ENCODE results near the gene MYL11.
"Not testable (repeated sequence)": the region's sequence is repeated elsewhere in the genome, so short reads cannot be mapped to it uniquely, and the experiment has no call there.

Gene MYL11, protein sequence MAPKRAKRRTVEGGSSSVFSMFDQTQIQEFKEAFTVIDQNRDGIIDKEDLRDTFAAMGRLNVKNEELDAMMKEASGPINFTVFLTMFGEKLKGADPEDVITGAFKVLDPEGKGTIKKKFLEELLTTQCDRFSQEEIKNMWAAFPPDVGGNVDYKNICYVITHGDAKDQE

DNA sequence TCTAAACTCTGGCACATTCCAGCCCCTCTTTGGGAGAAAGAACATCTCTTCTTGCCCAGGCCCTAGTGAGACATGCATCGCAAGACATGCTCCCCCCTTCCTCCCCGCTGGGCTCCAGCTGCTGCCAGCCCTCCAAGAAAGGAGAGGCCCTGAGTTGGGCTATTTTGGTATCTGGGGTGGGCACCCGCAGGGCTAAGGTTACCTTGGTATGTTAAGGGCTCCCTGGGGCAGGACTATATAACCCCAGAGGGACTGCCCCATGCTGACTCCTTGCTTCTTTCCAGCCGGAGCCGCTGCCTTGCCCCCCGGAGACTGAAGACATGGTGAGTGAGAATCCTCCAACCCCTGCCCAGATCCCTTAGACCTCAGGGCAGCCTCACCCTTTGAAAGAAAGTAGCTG lies at the start of gene MYL11:
Gene MYL11 (plus strand): TSS at position 265 of the 400 bp plus-strand sequence. CDS start 56 bp downstream, at position 321.
- ChIA-PET CTCF (interaction anchor here (2.1 kb wide), 1 partner anchor 35 kb away, joined by 10 read pairs; no protein-coding TSS in a partner anchor), POLR2A (interaction anchor here (0.7 kb wide), 1 partner anchor 10 kb away, joined by 4 read pairs; no protein-coding TSS in a partner anchor)
- TF ChIP-seq ZNF311 (tag by site-specific recombination; IDR thresholded peaks at IDR 0.05; ENCODE audit: borderline replicate concordance), result no peak
- TF ChIP-seq, protein P1, sequence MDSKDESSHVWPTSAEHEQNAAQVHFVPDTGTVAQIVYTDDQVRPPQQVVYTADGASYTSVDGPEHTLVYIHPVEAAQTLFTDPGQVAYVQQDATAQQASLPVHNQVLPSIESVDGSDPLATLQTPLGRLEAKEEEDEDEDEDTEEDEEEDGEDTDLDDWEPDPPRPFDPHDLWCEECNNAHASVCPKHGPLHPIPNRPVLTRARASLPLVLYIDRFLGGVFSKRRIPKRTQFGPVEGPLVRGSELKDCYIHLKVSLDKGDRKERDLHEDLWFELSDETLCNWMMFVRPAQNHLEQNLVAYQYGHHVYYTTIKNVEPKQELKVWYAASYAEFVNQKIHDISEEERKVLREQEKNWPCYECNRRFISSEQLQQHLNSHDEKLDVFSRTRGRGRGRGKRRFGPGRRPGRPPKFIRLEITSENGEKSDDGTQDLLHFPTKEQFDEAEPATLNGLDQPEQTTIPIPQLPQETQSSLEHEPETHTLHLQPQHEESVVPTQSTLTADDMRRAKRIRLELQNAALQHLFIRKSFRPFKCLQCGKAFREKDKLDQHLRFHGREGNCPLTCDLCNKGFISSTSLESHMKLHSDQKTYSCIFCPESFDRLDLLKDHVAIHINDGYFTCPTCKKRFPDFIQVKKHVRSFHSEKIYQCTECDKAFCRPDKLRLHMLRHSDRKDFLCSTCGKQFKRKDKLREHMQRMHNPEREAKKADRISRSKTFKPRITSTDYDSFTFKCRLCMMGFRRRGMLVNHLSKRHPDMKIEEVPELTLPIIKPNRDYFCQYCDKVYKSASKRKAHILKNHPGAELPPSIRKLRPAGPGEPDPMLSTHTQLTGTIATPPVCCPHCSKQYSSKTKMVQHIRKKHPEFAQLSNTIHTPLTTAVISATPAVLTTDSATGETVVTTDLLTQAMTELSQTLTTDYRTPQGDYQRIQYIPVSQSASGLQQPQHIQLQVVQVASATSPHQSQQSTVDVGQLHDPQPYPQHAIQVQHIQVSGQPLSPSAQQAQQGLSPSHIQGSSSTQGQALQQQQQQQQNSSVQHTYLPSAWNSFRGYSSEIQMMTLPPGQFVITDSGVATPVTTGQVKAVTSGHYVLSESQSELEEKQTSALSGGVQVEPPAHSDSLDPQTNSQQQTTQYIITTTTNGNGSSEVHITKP (tag by site-specific recombination; IDR thresholded peaks at IDR 0.05), result 0 out of 2 replicates have a peak, but pooled peaks have one; percentile 16
- TF ChIP-seq BCL11A (tag by site-specific recombination; IDR thresholded peaks at IDR 0.05; ENCODE audit: low read depth), result no peak
- TF ChIP-seq ZIC2 (tag by site-specific recombination; IDR thresholded peaks at IDR 0.05), result peak; percentile 94
- peak; percentile 33; the same call in 1 of the 2 replicates for TF ChIP-seq ZBTB8A (tag by site-specific recombination; IDR thresholded peaks at IDR 0.05)
- TF ChIP-seq GLIS1 (tag by site-specific recombination; IDR thresholded peaks at IDR 0.05), result peak; percentile 63
- Histone ChIP-seq H3K4me3 (ENCODE audit: low read depth, low read length) (no peak within 1 kb of the TSS), H3K4me1 (ENCODE audit: control insufficient read depth, insufficient read depth, low read length) (peaks cover 7% of the 10 kb centered on the region), H3K27ac (ENCODE audit: extremely low read depth, low read depth, low read length) (no peak within 1 kb of the TSS), H3K36me3 (ENCODE audit: control insufficient read depth in 2 of 2, insufficient read depth in 1 of 2, low read length in 2 of 2) (no peaks in the 10 kb centered on the region), H3K9me3 (ENCODE audit: control insufficient read depth, insufficient read depth, low read depth, low read length) (no peaks in the 10 kb centered on the region)

DNA sequence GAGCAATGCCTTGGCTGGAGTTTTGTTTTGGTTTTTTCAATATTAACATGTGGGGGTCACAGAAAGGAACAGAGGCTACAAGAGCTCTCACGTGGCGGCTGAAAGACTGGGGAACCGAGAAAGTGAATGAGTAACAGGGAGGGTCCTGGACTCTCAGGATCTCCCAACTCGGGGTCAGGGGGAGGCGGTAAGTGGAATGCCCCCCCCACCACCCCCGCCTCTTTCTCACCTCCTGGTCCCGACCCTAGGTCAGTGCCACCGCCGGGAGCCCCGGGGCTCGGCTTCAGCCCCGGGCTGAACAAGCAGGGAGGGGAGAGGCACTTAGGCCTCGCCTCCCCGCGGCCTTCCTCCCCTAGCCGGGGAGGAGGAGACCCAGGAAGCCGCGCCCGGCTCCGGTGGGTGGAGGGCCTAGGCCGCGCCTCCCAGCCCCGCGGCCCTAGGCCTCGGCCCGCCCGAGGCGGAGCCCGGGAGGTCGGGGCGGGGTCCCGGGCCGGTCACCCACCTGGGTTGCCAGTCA lies 40.1 kb upstream of the MYL11 start:
- H3K4me1 ChIP-seq (ENCODE audit: control insufficient read depth, insufficient read depth, low read length); H3K36me3 ChIP-seq (ENCODE audit: control insufficient read depth in 2 of 2, insufficient read depth in 1 of 2, low read length in 2 of 2); H3K9me3 ChIP-seq (ENCODE audit: control insufficient read depth, insufficient read depth, low read depth, low read length): not testable (repeated sequence)
- H3K4me3 ChIP-seq (ENCODE audit: low read depth, low read length), result peak overlapping the region; percentile 92
- TF ChIP-seq ZSCAN30 (tag by site-specific recombination; IDR thresholded peaks at IDR 0.05), result peak; percentile 46; the same call in 1 of the 2 replicates
- TF ChIP-seq, protein P1 (tag by site-specific recombination; IDR thresholded peaks at IDR 0.05), result peak; percentile 85
- TF ChIP-seq, protein P2, sequence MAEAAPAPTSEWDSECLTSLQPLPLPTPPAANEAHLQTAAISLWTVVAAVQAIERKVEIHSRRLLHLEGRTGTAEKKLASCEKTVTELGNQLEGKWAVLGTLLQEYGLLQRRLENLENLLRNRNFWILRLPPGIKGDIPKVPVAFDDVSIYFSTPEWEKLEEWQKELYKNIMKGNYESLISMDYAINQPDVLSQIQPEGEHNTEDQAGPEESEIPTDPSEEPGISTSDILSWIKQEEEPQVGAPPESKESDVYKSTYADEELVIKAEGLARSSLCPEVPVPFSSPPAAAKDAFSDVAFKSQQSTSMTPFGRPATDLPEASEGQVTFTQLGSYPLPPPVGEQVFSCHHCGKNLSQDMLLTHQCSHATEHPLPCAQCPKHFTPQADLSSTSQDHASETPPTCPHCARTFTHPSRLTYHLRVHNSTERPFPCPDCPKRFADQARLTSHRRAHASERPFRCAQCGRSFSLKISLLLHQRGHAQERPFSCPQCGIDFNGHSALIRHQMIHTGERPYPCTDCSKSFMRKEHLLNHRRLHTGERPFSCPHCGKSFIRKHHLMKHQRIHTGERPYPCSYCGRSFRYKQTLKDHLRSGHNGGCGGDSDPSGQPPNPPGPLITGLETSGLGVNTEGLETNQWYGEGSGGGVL (tag by site-specific recombination; IDR thresholded peaks at IDR 0.05), result peak; percentile 43
- 0 out of 2 replicates have a peak, but pooled peaks have one; percentile 11 for TF ChIP-seq PRDM1 (tag by site-specific recombination; IDR thresholded peaks at IDR 0.05)
- peak; percentile 59; the same call in 1 of the 2 replicates for TF ChIP-seq GLIS2 (tag by site-specific recombination; IDR thresholded peaks at IDR 0.05)
- 0 out of 2 replicates have a peak, but pooled peaks have one; percentile 37 for TF ChIP-seq ZBTB17 (tag by site-specific recombination; IDR thresholded peaks at IDR 0.05)
- TF ChIP-seq, protein P3, sequence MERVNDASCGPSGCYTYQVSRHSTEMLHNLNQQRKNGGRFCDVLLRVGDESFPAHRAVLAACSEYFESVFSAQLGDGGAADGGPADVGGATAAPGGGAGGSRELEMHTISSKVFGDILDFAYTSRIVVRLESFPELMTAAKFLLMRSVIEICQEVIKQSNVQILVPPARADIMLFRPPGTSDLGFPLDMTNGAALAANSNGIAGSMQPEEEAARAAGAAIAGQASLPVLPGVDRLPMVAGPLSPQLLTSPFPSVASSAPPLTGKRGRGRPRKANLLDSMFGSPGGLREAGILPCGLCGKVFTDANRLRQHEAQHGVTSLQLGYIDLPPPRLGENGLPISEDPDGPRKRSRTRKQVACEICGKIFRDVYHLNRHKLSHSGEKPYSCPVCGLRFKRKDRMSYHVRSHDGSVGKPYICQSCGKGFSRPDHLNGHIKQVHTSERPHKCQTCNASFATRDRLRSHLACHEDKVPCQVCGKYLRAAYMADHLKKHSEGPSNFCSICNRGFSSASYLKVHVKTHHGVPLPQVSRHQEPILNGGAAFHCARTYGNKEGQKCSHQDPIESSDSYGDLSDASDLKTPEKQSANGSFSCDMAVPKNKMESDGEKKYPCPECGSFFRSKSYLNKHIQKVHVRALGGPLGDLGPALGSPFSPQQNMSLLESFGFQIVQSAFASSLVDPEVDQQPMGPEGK (tag by site-specific recombination; IDR thresholded peaks at IDR 0.05), result peak; percentile 55; the same call in 1 of the 2 replicates
- ChIA-PET CTCF (interaction anchor here (0.5 to 1.6 kb wide), 2 partner anchors 28 to 75 kb away, joined by 3 to 6 read pairs; no protein-coding TSS in a partner anchor), POLR2A (interaction anchor here (0.6 to 2.1 kb wide), 7 partner anchors 18 to 83 kb away, joined by 3 to 10 read pairs (median 4); partner anchors contain the start of genes CD2BP2 and ZNF48)
- H3K27ac ChIP-seq (ENCODE audit: extremely low read depth, low read depth, low read length), result peak overlapping the region; percentile 87

Data from HEK293 (cell line).